HCT116 (cell line): Measurements from ENCODE around the gene HIRA. TPM values are rescaled to one million over a fixed set of nuclear protein-coding genes. Genes with fewer than 3 reads are reported as not detected.

ENCODE experiments used
- ATAC-seq: fragments of 200-7000 bp; cut with Tn5 transposase; 2 replicates; pipeline ENCODE4 v1.9.1; 2020; ENCODE audit warnings: mild to moderate bottlenecking, moderate library complexity
- BruUV-seq: library from RNA; stranded (reverse); fragments of 400-500 nt; replicated peaks from 2 replicates; lab custom pipeline; 2021; lab: Mats Ljungman, UMichigan
- CTCF ChIA-PET: fragments of 300-600 bp; sonication (Branson Sonifier 250); formaldehyde crosslinking; loops from one replicate; lab custom pipeline; 2021; ENCODE audit warnings: antibody characterized with exemption; lab: Charles Lee
- POLR2A ChIA-PET: fragments of 300-600, 350-600 bp; sonication (Branson Sonifier 250); formaldehyde crosslinking; loops from one replicate; lab custom pipeline; 2021; ENCODE audit warnings: antibody characterized with exemption; lab: Charles Lee
- RAD21 ChIA-PET, 2 experiments: fragments of 300-600 bp; sonication (Branson Sonifier 250); formaldehyde crosslinking; loops; one replicate each; lab custom pipeline; 2023; ENCODE audit warnings: low total read pairs in 2 of 2; ENCODE audit not compliant: uncharacterized antibody in 2 of 2, unreplicated experiment in 2 of 2, low non-redundant PET in 1 of 2; lab: Charles Lee
- DNase-seq: peaks from one replicate; pipeline ENCODE4 v3.0.0-alpha.2; 2010; ENCODE audit warnings: low read depth, low spot score
- H2AFZ ChIP-seq: fragments of 200-600 bp; shearing (Covaris generic), sonication (generic); 2 replicates; pipeline ENCODE4 v1.6.1; 2017; ENCODE audit warnings: low read depth, mixed run types, mixed read lengths, antibody characterized with exemption, low read length; ENCODE audit not compliant: poor library complexity, severe bottlenecking
- H3K27ac ChIP-seq: 2 replicates; pipeline ENCODE4 v1.5.1; 2012; ENCODE audit warnings: low read depth, low read length
- H3K27me3 ChIP-seq: fragments of 200-600 bp; sonication (generic); 2 replicates; pipeline ENCODE4 v1.6.1; 2016; ENCODE audit warnings: mixed run types, low read length, mixed read lengths; ENCODE audit not compliant: insufficient read depth
- H3K36me3 ChIP-seq, 2 experiments: fragments of 200-500 bp in 1 of 2; fragments of 200-600 bp in 1 of 2; sonication (Bioruptor generic) in 1 of 2; sonication (generic) in 1 of 2; 2 replicates each; pipeline versions ENCODE4 v1.5.1 to v1.6.1; 2014 to 2016; ENCODE audit warnings: low read length in 2 of 2, inconsistent platforms in 1 of 2, mixed read lengths in 1 of 2, mixed run types in 1 of 2; ENCODE audit not compliant: insufficient read depth in 2 of 2, control insufficient read depth in 1 of 2
- H3K4me1 ChIP-seq, 2 experiments: fragments of 200-600 bp in 1 of 2; sonication (generic) in 1 of 2; 2 replicates each; pipeline versions ENCODE4 v1.5.1 to v1.6.1; 2012 to 2017; ENCODE audit warnings: low read length in 2 of 2, inconsistent platforms in 1 of 2, mild to moderate bottlenecking in 1 of 2, mixed read lengths in 1 of 2, mixed run types in 1 of 2, moderate library complexity in 1 of 2; ENCODE audit not compliant: insufficient read depth in 2 of 2, control insufficient read depth in 1 of 2
- H3K4me2 ChIP-seq: fragments of 200-600 bp; sonication (generic); 2 replicates; pipeline ENCODE4 v1.6.1; 2017; ENCODE audit warnings: mixed run types, low read length, mixed read lengths
- H3K4me3 ChIP-seq, 2 experiments: fragments of 200-600 bp in 1 of 2; sonication (generic) in 1 of 2; replicated peaks in 1 of 2; 2 replicates each; pipeline ENCODE4 v1.5.1; 2011 to 2016; ENCODE audit warnings: low read length in 2 of 2, control low read depth in 1 of 2, low read depth in 1 of 2, mild to moderate bottlenecking in 1 of 2, mixed read lengths in 1 of 2, mixed run types in 1 of 2
- H3K79me2 ChIP-seq: fragments of 200-600 bp; sonication (generic); 2 replicates; pipeline ENCODE4 v1.6.1; 2017; ENCODE audit warnings: mild to moderate bottlenecking, mixed run types, low read length, moderate library complexity, mixed read lengths; ENCODE audit not compliant: insufficient read depth
- H3K9ac ChIP-seq: fragments of 200-600 bp; sonication (generic); 2 replicates; pipeline ENCODE4 v1.6.1; 2016; ENCODE audit warnings: low read length, mixed read lengths
- H3K9me2 ChIP-seq: fragments of 200-600 bp; sonication (generic), shearing (Covaris generic); 2 replicates; pipeline ENCODE4 v1.6.1; 2017; ENCODE audit warnings: mixed run types, mild to moderate bottlenecking, moderate library complexity; ENCODE audit not compliant: insufficient read depth
- H3K9me3 ChIP-seq, 2 experiments: fragments of 200-500 bp in 1 of 2; fragments of 200-600 bp in 1 of 2; sonication (Bioruptor generic) in 1 of 2; sonication (generic) in 1 of 2; 2 replicates each; pipeline ENCODE4 v1.6.1; 2014 to 2017; ENCODE audit warnings: low read length in 2 of 2, mixed read lengths in 2 of 2, inconsistent platforms in 1 of 2, low read depth in 1 of 2, mild to moderate bottlenecking in 1 of 2, mixed run types in 1 of 2, moderate library complexity in 1 of 2; ENCODE audit not compliant: control insufficient read depth in 1 of 2, insufficient read depth in 1 of 2
- H4K20me1 ChIP-seq: fragments of 200-600 bp; sonication (generic), shearing (Covaris generic); 2 replicates; pipeline ENCODE4 v1.6.1; 2017; ENCODE audit warnings: mixed run types, mild to moderate bottlenecking, moderate library complexity; ENCODE audit not compliant: insufficient read depth
- ATF3 ChIP-seq: IDR thresholded peaks from 2 replicates; pipeline ENCODE4 v1.6.1; 2012
- CBX3 ChIP-seq: IDR thresholded peaks from 2 replicates; pipeline ENCODE4 v1.6.1; 2012; ENCODE audit warnings: low read depth
- CEBPB ChIP-seq: IDR thresholded peaks from 2 replicates; pipeline ENCODE4 v1.6.1; 2012; ENCODE audit warnings: low read depth
- CTCF ChIP-seq, 3 experiments: fragments of 200-600 bp in 1 of 3; sonication (generic) in 1 of 3; IDR thresholded peaks in 2 of 3; conservative IDR thresholded peaks in 1 of 3; 2 replicates each; pipeline ENCODE4 v1.5.1; 2012 to 2017; ENCODE audit warnings: low read depth in 2 of 3, low read length in 2 of 3, antibody characterized with exemption in 1 of 3, borderline replicate concordance in 1 of 3, control low read depth in 1 of 3, mild to moderate bottlenecking in 1 of 3, mixed read lengths in 1 of 3, mixed run types in 1 of 3, moderate library complexity in 1 of 3; ENCODE audit not compliant: insufficient read depth in 1 of 3
- EGR1 ChIP-seq: IDR thresholded peaks from 2 replicates; pipeline ENCODE4 v1.6.1; 2012; ENCODE audit warnings: low read depth
- ELF1 ChIP-seq: IDR thresholded peaks from 2 replicates; pipeline ENCODE4 v1.6.1; 2012; ENCODE audit warnings: low read depth, borderline replicate concordance
- EZH2phosphoT487 ChIP-seq: fragments of 200-600 bp; IDR thresholded peaks from 2 replicates; pipeline ENCODE4 v1.6.1; 2018; ENCODE audit warnings: antibody characterized with exemption, borderline replicate concordance
- FOSL1 ChIP-seq: IDR thresholded peaks from 2 replicates; pipeline ENCODE4 v1.6.1; 2012; ENCODE audit warnings: low read depth
- JUND ChIP-seq: IDR thresholded peaks from 2 replicates; pipeline ENCODE4 v1.6.1; 2012
- POLR2AphosphoS5 ChIP-seq: IDR thresholded peaks from 2 replicates; pipeline ENCODE4 v1.6.1; 2011; ENCODE audit warnings: mild to moderate bottlenecking, low read depth, low read length, moderate library complexity
- SIN3A ChIP-seq: IDR thresholded peaks from 2 replicates; pipeline ENCODE4 v1.6.1; 2012; ENCODE audit warnings: low read depth
- SP1 ChIP-seq: IDR thresholded peaks from 2 replicates; pipeline ENCODE4 v1.6.1; 2012; ENCODE audit warnings: low read depth
- SRF ChIP-seq: IDR thresholded peaks from 2 replicates; pipeline ENCODE4 v1.6.1; 2012; ENCODE audit warnings: low read depth
- TCF7L2 ChIP-seq: IDR thresholded peaks from 2 replicates; pipeline ENCODE4 v1.7.0; 2011; ENCODE audit warnings: borderline replicate concordance, inconsistent platforms; ENCODE audit not compliant: insufficient read depth, insufficient read length; ENCODE audit errors: extremely low read depth
- YY1 ChIP-seq: IDR thresholded peaks from 2 replicates; pipeline ENCODE4 v1.6.1; 2011; ENCODE audit warnings: low read length, low read depth, moderate library complexity, mild to moderate bottlenecking; ENCODE audit not compliant: insufficient replicate concordance; ENCODE audit errors: extremely low read depth
- ZFX ChIP-seq: fragments of 450-650 bp; IDR thresholded peaks from 2 replicates; pipeline ENCODE4 v1.6.1; 2017
- ZNF274 ChIP-seq: fragments of 200-500 bp; sonication (Bioruptor generic); IDR thresholded peaks from 2 replicates; pipeline ENCODE4 v1.6.1; 2014; ENCODE audit warnings: mild to moderate bottlenecking, low read depth, low read length, inconsistent platforms
- intact Hi-C: fragments of 100-400 bp; cut with micrococcal nuclease; formaldehyde crosslinking; loops from 2 replicates; pipeline ENCODE4 v1.10.0; 2022
- total RNA-seq: library from RNA; stranded (reverse); gene quantifications from one replicate; pipeline ENCODE4 v1.2.1, GENCODE V29; 2021; ENCODE audit not compliant: unreplicated experiment
- TF ChIP-seq, protein P1 (sequence below): IDR thresholded peaks from 2 replicates; pipeline ENCODE4 v1.6.1; 2011; ENCODE audit warnings: mild to moderate bottlenecking, low read length, moderate library complexity; ENCODE audit not compliant: insufficient replicate concordance; ENCODE audit errors: extremely low read depth

The HIRA gene
- total RNA-seq, 1 experiment from 2014 or later, result 30.6 TPM

- Histone ChIP-seq H3K9me2 (no peaks in the 10 kb centered on the region), H3K27me3 (no peaks in the 10 kb centered on the region)
- TF ChIP-seq FOSL1, result no peak
- TF ChIP-seq, protein P1, sequence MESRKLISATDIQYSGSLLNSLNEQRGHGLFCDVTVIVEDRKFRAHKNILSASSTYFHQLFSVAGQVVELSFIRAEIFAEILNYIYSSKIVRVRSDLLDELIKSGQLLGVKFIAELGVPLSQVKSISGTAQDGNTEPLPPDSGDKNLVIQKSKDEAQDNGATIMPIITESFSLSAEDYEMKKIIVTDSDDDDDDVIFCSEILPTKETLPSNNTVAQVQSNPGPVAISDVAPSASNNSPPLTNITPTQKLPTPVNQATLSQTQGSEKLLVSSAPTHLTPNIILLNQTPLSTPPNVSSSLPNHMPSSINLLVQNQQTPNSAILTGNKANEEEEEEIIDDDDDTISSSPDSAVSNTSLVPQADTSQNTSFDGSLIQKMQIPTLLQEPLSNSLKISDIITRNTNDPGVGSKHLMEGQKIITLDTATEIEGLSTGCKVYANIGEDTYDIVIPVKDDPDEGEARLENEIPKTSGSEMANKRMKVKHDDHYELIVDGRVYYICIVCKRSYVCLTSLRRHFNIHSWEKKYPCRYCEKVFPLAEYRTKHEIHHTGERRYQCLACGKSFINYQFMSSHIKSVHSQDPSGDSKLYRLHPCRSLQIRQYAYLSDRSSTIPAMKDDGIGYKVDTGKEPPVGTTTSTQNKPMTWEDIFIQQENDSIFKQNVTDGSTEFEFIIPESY, result no peak
- TF ChIP-seq YY1, result no peak
- no peak for TF ChIP-seq ATF3
- TF ChIP-seq ZFX, result no peak
- no peak for TF ChIP-seq SRF
- TF ChIP-seq SP1, result no peak
- TF ChIP-seq POLR2AphosphoS5, result no peak
- TF ChIP-seq CBX3, result no peak
- TF ChIP-seq EGR1, result no peak
- TF ChIP-seq ELF1, result no peak
- no peak for TF ChIP-seq CEBPB
- no peak for TF ChIP-seq JUND
- TF ChIP-seq SIN3A, result no peak
- TF ChIP-seq TCF7L2, result no peak
- no peak for TF ChIP-seq CTCF (IDR thresholded peaks at IDR 0.05 in 2 of 3, conservative IDR thresholded peaks at IDR 0.05 in 1 of 3; ENCODE audit: borderline replicate concordance in 1 of 3, insufficient read depth in 1 of 3, low read depth in 2 of 3, low read length in 2 of 3)
- no peak for TF ChIP-seq EZH2phosphoT487
- TF ChIP-seq ZNF274, result no peak
- TF ChIP-seq, all 23 proteins: peak for 0
- ChIA-PET POLR2A (no interaction called here), RAD21 (no interaction called here), CTCF (no interaction called here)
- Histone ChIP-seq H2AFZ (no peak overlapping the region), H3K36me3 (peaks cover 23 to 36% of the 10 kb centered on the region in 2 experiments; a peak in 3 of 4 replicates), H3K9ac (no peak overlapping the region), H3K27ac (no peak overlapping the region), H3K4me3 (no peak overlapping the region), H3K9me3 (no peaks in the 10 kb centered on the region), H3K4me2 (no peak overlapping the region), H3K4me1 (no peaks in the 10 kb centered on the region), H3K79me2 (no peaks in the 10 kb centered on the region), H4K20me1 (no peaks in the 10 kb centered on the region)
- DNase-seq (no peak), ATAC-seq (no peak)
- BruUV-seq, result no TSS peak
- intact Hi-C loops, result no loop called here
Measured at GRCh38 chr22:19357270-19358105, 74.0 kb downstream of the HIRA start.
